ENCODE data around the gene PRKAR2B.

Gene PRKAR2B

DNA sequence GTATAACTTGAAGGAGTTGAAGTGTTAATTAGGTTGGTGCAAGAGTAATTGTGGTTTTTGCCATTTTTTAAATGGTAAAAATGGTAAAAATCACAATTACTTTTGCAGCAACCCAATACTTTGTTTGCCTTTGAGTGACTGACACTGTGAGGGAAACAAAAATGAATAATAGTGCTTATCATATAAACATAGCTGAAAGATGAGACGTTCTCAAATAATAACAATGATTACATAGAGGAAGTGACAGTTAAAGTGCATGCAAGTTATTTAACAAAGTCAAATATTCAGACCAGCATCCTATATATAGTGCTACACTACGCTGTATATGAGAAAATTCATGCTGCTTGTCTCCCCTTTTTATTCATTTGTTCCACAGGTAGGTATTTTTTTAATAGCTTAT lies 119.6 kb downstream of the PRKAR2B start:
- no peak for TF ChIP-seq ZFX (IDR thresholded peaks at IDR 0.05; ENCODE audit: borderline replicate concordance)
- TF ChIP-seq, protein P1, sequence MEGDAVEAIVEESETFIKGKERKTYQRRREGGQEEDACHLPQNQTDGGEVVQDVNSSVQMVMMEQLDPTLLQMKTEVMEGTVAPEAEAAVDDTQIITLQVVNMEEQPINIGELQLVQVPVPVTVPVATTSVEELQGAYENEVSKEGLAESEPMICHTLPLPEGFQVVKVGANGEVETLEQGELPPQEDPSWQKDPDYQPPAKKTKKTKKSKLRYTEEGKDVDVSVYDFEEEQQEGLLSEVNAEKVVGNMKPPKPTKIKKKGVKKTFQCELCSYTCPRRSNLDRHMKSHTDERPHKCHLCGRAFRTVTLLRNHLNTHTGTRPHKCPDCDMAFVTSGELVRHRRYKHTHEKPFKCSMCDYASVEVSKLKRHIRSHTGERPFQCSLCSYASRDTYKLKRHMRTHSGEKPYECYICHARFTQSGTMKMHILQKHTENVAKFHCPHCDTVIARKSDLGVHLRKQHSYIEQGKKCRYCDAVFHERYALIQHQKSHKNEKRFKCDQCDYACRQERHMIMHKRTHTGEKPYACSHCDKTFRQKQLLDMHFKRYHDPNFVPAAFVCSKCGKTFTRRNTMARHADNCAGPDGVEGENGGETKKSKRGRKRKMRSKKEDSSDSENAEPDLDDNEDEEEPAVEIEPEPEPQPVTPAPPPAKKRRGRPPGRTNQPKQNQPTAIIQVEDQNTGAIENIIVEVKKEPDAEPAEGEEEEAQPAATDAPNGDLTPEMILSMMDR (IDR thresholded peaks at IDR 0.05) = no peak

DNA sequence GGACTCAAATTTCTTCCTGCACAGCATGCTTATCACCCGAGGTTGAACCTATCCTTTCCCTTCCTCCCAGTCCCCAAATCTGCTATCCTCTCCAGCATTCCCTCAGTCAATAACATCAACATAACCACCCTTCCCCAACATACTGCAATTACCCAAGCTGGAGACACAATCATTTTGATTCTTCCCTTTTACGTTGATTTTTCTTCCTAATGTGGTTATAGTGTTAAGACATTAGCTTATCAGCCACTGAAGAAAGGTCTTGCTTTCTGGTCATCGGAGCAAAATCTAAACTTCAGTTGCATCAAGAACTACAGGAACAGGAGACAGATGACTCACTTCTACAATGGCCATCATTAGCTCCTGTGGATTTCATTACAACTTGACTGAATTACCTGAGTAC lies 120.8 kb downstream of the PRKAR2B start:
- no peak for TF ChIP-seq ZFX (IDR thresholded peaks at IDR 0.05; ENCODE audit: borderline replicate concordance)
- TF ChIP-seq, protein P1 (IDR thresholded peaks at IDR 0.05) = no peak
- peak overlapping the region; percentile 94; the same call in 1 of the 2 replicates for H3K27ac ChIP-seq

More for the DNA sequence above, 119.6 kb downstream of the PRKAR2B start:
- H3K27ac ChIP-seq = no peak overlapping the region

DNA sequence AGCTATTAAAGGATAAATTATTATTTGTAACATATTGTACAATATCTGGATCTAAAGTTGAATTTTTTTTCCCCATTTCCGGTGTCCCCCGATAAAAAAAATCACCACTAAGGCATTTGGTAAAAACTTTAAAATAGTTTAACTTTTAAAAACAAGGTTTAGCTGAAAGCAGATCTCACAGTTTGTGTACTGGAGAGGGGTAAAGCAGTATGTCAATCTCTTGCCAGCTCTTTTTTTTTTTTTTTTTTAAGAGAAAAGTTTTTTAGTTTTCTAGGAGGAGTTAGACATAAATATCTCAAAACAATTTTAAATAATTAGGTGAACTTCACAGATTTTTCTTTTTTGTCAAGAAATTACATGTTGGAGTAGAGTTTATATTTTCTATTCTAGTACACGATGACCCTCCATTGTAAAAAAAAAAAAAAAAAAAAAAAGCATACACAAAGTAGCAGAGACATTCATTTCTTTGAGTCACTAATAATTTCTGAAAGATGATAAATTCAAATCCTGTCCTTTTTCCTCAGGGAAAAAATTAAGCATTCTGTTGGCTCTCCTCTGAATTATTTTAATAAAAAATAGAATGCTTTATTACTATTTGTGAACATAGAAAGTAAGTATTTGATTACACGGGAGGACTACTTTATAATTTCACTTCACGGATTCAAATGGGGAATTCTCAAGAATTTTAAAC lies 122.4 kb downstream of the PRKAR2B start:
- TF ChIP-seq ZFX (IDR thresholded peaks at IDR 0.05; ENCODE audit: borderline replicate concordance) = no peak
- TF ChIP-seq, protein P1 (IDR thresholded peaks at IDR 0.05) = no peak
- H3K27ac ChIP-seq = peak overlapping the region; percentile 94

DNA sequence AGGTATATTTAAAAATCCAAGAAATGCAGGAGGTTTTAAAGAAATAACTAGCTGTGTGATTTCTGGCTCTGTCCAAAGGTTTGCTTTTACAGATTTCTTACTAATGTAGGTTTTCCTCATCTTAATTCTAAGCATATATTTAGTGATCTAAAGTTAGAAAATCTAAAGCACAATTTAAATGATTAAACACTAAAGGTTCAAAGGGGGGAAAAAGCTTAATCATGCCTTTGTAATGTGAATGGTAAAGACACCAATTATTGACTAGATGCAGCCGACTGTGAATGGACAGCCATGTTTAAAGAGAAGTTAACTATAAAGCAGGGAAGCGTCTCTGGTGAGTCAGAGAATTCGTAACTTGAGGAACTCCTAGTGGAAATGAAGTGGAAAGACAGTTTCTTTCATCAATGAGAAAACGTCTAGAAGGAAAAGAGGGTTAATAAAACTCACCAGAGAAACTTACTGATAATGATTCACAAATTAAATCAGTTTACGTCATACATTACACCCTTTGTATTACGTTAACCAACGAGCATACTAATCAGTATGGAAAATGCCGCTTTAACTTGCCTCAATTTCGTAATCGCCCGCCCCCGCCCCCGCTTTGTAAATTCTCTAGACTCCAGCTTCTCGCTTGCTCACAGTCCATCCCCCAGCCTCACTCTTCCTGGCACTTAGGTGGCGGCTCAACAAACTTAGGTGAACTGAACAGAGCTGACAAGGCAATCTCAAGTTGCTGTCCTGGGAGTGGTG lies 123.2 kb downstream of the PRKAR2B start:
- TF ChIP-seq, protein P1 (IDR thresholded peaks at IDR 0.05) = peak; percentile 66
- no peak for TF ChIP-seq ZFX (IDR thresholded peaks at IDR 0.05; ENCODE audit: borderline replicate concordance)
- H3K27ac ChIP-seq = peak overlapping the region; percentile 94

DNA sequence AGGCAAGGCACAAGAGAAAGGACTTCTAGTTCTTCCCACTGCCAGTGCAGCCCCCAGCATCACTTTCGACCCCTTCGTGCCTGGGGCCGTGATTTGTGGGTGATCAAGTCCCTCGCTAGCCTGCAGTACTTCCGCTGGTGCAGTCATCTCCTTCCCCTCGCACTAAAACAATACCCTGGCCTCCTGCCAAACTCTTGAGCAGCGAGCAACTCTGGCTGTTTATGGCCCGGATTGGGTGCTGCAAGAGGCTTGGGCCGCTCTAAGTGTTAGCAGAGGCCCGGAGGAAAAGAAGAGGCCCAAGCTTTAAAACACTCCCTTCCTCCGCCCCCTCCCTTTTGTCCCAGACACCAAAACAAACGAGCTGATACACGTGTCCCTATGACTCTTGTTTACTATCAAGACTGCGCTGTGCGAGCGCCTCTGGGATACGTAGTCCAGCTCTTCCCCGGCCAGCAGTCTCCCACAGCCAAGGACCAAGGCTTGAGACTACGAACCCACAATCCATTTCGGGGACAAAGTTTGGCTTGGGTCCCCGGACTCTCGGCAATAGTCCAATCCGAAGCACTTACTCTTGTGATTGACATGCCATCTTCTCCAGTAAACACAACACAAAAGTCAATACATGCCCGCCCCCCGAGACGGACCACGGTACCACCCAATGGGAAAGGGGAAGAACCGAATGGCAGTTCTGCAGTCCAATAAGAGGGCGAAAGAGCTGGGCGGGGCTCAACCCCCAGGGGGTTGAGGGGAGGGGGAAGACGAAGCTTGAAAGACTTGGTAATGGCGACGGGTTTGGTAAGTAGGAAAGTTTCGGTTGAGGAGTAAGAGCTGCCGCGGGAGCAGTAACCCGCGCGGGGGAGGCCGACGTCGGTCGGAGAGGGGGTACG lies 124.0 kb downstream of the PRKAR2B start, which contains the start of gene HBP1:
TSS of gene HBP1 (plus strand) at position 771 of the 887 bp plus-strand sequence. CDS start 10,891 bp downstream, outside the sequence.
- peak within 1 kb of the TSS; percentile 94 for H3K27ac ChIP-seq
- TF ChIP-seq ZFX (IDR thresholded peaks at IDR 0.05; ENCODE audit: borderline replicate concordance) = no peak
- TF ChIP-seq, protein P1 (IDR thresholded peaks at IDR 0.05) = no peak

DNA sequence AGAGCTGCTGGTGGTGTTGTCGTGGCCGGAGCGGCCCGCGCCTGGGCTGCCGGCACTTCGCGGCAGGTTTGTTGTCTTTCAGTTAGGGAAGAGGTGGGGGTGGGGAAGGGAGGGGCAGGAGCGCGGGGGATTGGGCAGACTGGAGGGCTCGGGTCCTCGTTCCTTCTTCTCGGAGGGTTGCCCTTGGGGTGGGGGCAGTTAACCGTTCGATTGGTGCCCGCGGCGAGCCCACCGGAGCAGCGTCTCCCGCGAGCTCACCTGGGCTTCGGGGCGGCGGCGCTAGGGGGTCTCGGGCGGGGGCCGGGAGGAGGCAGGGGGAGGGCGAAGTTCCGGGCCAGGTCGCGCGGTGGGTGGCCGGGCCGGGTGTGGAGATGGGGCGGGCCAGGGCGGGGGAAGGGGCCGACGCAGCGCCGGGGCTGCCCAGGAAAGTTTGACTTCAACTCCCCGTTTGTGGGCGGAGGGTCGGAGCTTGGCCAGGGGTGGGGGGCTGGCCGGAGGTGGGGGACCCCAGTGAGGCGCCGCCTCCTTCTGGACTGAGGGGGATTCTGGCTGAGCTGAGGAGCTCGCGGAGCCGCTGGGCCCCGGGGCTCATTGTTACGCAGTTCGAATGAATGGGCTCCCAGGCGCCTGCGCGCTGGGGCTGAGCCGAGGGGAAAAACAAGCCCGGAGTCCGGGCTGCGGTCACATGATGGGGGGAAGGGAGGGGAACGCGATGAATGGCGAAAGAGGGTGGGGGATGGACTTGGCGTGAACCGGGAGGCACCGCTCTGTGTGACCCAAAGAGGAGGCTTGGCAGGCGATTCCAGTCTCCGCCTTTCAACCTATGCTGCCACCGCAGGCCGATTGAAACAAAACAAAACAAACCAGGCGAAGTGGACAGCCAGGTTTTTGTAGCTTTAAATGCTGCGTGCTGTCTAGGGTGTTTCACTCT lies 124.9 kb downstream of the PRKAR2B start:
- no peak for TF ChIP-seq ZFX (IDR thresholded peaks at IDR 0.05; ENCODE audit: borderline replicate concordance)
- TF ChIP-seq, protein P1 (IDR thresholded peaks at IDR 0.05) = peak; percentile 24; the same call in 1 of the 2 replicates
- peak overlapping the region; percentile 94 for H3K27ac ChIP-seq
